Fibroblast of lung (primary cell): ENCODE data around the gene ATOX1. TPM values are rescaled to one million over a fixed set of nuclear protein-coding genes. Genes with fewer than 3 reads are reported as not detected.

Source experiments
- DNase-seq, 2 donors: peaks; one replicate each; pipeline versions ENCODE4 v3.0.0 to v3.0.0-alpha.2; 2010; ENCODE audit warnings: low read depth in 2 of 2
- H2AFZ ChIP-seq: 2 replicates; pipeline ENCODE4 v1.5.1; 2012; ENCODE audit warnings: low read length, control low read depth, inconsistent platforms
- H3K27ac ChIP-seq: 2 replicates; pipeline ENCODE4 v1.5.1; 2011; ENCODE audit warnings: low read length, control low read depth; ENCODE audit not compliant: insufficient read depth
- H3K27me3 ChIP-seq: 2 replicates; pipeline ENCODE4 v1.5.1; 2011; ENCODE audit warnings: mild to moderate bottlenecking, low read length; ENCODE audit not compliant: control insufficient read depth, insufficient read depth
- H3K36me3 ChIP-seq: 2 replicates; pipeline ENCODE4 v1.5.1; 2011; ENCODE audit warnings: low read length; ENCODE audit not compliant: control insufficient read depth, insufficient read depth
- H3K4me1 ChIP-seq: 2 replicates; pipeline ENCODE4 v1.5.1; 2011; ENCODE audit warnings: low read length; ENCODE audit not compliant: control insufficient read depth, insufficient read depth; ENCODE audit errors: extremely low read depth
- H3K4me2 ChIP-seq: 2 replicates; pipeline ENCODE4 v1.5.1; 2011; ENCODE audit warnings: low read length, control low read depth; ENCODE audit not compliant: insufficient read depth; ENCODE audit errors: extremely low read depth
- H3K4me3 ChIP-seq, 4 experiments: fragments of 200-600 bp in 1 of 4; sonication (generic) in 1 of 4; replicated peaks in 1 of 4; 2 replicates each; pipeline ENCODE4 v1.5.1; 2011 to 2016; ENCODE audit warnings: low read length in 4 of 4, low read depth in 3 of 4, mild to moderate bottlenecking in 3 of 4, control low read depth in 2 of 4, inconsistent platforms in 1 of 4, mixed read lengths in 1 of 4; ENCODE audit not compliant: insufficient read depth in 1 of 4; ENCODE audit errors: control extremely low read depth in 1 of 4
- H3K79me2 ChIP-seq: 2 replicates; pipeline ENCODE4 v1.5.1; 2012; ENCODE audit warnings: mild to moderate bottlenecking, low read length, inconsistent platforms; ENCODE audit not compliant: control insufficient read depth, insufficient read depth
- H3K9ac ChIP-seq: 2 replicates; pipeline ENCODE4 v1.5.1; 2011; ENCODE audit warnings: mild to moderate bottlenecking, low read length, control low read depth; ENCODE audit not compliant: insufficient read depth
- H3K9me3 ChIP-seq: 2 replicates; pipeline ENCODE4 v1.5.1; 2012; ENCODE audit warnings: low read depth, low read length; ENCODE audit not compliant: control insufficient read depth, insufficient read depth
- H4K20me1 ChIP-seq: 2 replicates; pipeline ENCODE4 v1.5.1; 2011; ENCODE audit warnings: low read length; ENCODE audit not compliant: control insufficient read depth, insufficient read depth; ENCODE audit errors: extremely low read depth
- EZH2 ChIP-seq: IDR thresholded peaks from 2 replicates; pipeline ENCODE4 v1.5.1; 2012; ENCODE audit warnings: low read length, control low read depth, mild to moderate bottlenecking; ENCODE audit errors: missing control alignments
- polyA plus RNA-seq, 2 donors: library from polyadenylated mRNA; depleted of rRNA in 1 of 2; stranded (reverse) in 1 of 2; unstranded in 1 of 2; fragments of >200 nt; gene quantifications; 2 replicates each; pipeline ENCODE4 v1.2.1, GENCODE V29; 2011 to 2012; ENCODE audit warnings: missing spikeins in 1 of 2
- total RNA-seq: library from RNA; depleted of rRNA; stranded (reverse); fragments of >200 nt; gene quantifications from 2 replicates; pipeline ENCODE4 v1.2.1, GENCODE V29; 2014
- TF ChIP-seq, protein P1 (sequence below), 2 donors: IDR thresholded peaks in 1 of 2; conservative IDR thresholded peaks in 1 of 2; 1 replicate in 1 of 2; 2 replicates in 1 of 2; pipeline ENCODE4 v1.5.1; 2011 to 2012; ENCODE audit warnings: low read length in 2 of 2, control low read depth in 1 of 2, inconsistent platforms in 1 of 2, low read depth in 1 of 2, mild to moderate bottlenecking in 1 of 2

The ATOX1 gene
- total and polyA plus RNA-seq, 2 donors (not counting 1 experiment from before 2014, with no cell fraction given) = 59.9 to 245 TPM

- Histone ChIP-seq H3K79me2 (peaks cover 52% of the 10 kb centered on the region), H3K4me1 (no peaks in the 10 kb centered on the region), H3K27me3 (no peaks in the 10 kb centered on the region), H3K4me2 (no peak overlapping the region), H3K9me3 (no peaks in the 10 kb centered on the region), H3K4me3 (no peak overlapping the region), H3K27ac (no peak overlapping the region), H2AFZ (no peak overlapping the region), H3K36me3 (peaks cover 15% of the 10 kb centered on the region), H3K9ac (no peak overlapping the region), H4K20me1 (no peaks in the 10 kb centered on the region)
- TF ChIP-seq, protein P1, sequence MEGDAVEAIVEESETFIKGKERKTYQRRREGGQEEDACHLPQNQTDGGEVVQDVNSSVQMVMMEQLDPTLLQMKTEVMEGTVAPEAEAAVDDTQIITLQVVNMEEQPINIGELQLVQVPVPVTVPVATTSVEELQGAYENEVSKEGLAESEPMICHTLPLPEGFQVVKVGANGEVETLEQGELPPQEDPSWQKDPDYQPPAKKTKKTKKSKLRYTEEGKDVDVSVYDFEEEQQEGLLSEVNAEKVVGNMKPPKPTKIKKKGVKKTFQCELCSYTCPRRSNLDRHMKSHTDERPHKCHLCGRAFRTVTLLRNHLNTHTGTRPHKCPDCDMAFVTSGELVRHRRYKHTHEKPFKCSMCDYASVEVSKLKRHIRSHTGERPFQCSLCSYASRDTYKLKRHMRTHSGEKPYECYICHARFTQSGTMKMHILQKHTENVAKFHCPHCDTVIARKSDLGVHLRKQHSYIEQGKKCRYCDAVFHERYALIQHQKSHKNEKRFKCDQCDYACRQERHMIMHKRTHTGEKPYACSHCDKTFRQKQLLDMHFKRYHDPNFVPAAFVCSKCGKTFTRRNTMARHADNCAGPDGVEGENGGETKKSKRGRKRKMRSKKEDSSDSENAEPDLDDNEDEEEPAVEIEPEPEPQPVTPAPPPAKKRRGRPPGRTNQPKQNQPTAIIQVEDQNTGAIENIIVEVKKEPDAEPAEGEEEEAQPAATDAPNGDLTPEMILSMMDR (conservative IDR thresholded peaks at IDR 0.05 in 1 of 2, IDR thresholded peaks at IDR 0.05 in 1 of 2; ENCODE audit: low read depth in 1 of 2, low read length in 2 of 2) = no peak
- no peak for TF ChIP-seq EZH2
- no peak for DNase-seq
Measured at GRCh38 chr5:151793358-151793757, 34.9 kb upstream of the ATOX1 start.

DNA sequence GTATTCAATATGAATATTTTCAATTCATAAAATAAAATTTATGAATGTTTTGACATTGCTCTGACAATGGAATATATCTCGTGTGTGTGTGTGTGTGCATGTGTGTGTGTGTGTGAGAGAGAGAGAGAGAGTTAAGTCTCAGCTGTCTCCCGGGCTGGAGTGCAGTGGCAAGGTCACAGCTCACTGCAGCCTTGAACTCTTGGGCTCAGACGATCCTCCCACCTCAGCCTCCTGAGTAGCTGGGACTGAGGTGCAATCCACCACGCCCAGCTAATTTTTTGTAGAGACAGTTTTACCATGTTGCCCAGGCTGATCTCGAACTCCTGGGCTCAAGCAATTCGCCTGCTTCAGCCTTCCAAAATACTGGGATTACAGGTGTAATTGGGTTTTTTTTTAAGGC is 29.4 kb upstream of the ATOX1 start:
- peaks cover 84% of the 10 kb centered on the region for H3K79me2 ChIP-seq
- H3K36me3 ChIP-seq = peaks cover 17% of the 10 kb centered on the region
- no peaks in the 10 kb centered on the region for H3K9me3 ChIP-seq
- H3K4me3 ChIP-seq = no peak overlapping the region
- no peaks in the 10 kb centered on the region for H3K27me3 ChIP-seq
- H2AFZ ChIP-seq = no peak overlapping the region
- H3K27ac ChIP-seq = no peak overlapping the region
- H3K4me1 ChIP-seq = no peaks in the 10 kb centered on the region
- no peak for DNase-seq
- TF ChIP-seq, protein P1 (conservative IDR thresholded peaks at IDR 0.05 in 1 of 2, IDR thresholded peaks at IDR 0.05 in 1 of 2; ENCODE audit: low read depth in 1 of 2, low read length in 2 of 2) = no peak
- no peak for TF ChIP-seq EZH2
- no peak overlapping the region for H3K4me2 ChIP-seq
- H4K20me1 ChIP-seq = peaks cover 2% of the 10 kb centered on the region
- no peak overlapping the region for H3K9ac ChIP-seq

DNA sequence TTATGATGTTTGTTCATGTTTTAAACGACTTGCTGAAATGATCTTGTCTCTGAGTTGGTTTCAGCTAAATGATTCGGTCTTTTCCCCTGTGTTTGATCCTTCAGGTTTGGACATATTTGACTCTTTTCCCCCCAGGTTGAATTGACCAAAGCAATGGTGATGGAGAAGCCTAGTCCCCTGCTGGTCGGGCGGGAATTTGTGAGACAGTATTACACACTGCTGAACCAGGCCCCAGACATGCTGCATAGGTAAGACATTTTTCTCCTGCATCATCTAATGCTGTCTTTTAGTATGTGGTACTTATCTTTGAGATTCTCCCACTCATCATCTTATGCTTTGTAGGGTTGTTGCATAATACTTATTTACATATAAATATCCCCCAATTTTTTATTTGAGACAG is 28.0 kb upstream of the ATOX1 start:
- H3K9me3 ChIP-seq = no peaks in the 10 kb centered on the region
- H2AFZ ChIP-seq = no peak overlapping the region
- H3K36me3 ChIP-seq = peaks cover 12% of the 10 kb centered on the region
- DNase-seq = no peak
- no peaks in the 10 kb centered on the region for H3K27me3 ChIP-seq
- H3K4me2 ChIP-seq = no peak overlapping the region
- H3K4me1 ChIP-seq = no peaks in the 10 kb centered on the region
- no peak overlapping the region for H3K4me3 ChIP-seq
- H4K20me1 ChIP-seq = peaks cover 6% of the 10 kb centered on the region
- no peak overlapping the region for H3K9ac ChIP-seq
- peaks cover 89% of the 10 kb centered on the region for H3K79me2 ChIP-seq
- no peak overlapping the region for H3K27ac ChIP-seq
- TF ChIP-seq, protein P1 (conservative IDR thresholded peaks at IDR 0.05 in 1 of 2, IDR thresholded peaks at IDR 0.05 in 1 of 2; ENCODE audit: low read depth in 1 of 2, low read length in 2 of 2) = no peak
- TF ChIP-seq EZH2 = no peak
